Caco-2 (cell line): ENCODE results near the gene VSTM2L. TPM values are rescaled to one million over a fixed set of nuclear protein-coding genes. Genes with fewer than 3 reads are reported as not detected.

ENCODE experiments used
- BruUV-seq: library from RNA; stranded (reverse); fragments of 400-500 nt; replicated peaks from 2 replicates; lab custom pipeline; 2021; lab: Mats Ljungman, UMichigan
- CTCF ChIA-PET: fragments of 300-600 bp; sonication (Branson Sonifier 250); formaldehyde crosslinking; loops from one replicate; lab custom pipeline; 2022; ENCODE audit warnings: antibody characterized with exemption; lab: Charles Lee
- POLR2A ChIA-PET: fragments of 300-600 bp; sonication (Branson Sonifier 250); formaldehyde crosslinking; loops from one replicate; lab custom pipeline; 2022; ENCODE audit warnings: antibody characterized with exemption; lab: Charles Lee
- DNase-seq, 2 experiments: peaks; one replicate each; pipeline versions ENCODE4 v3.0.0 to v3.0.0-alpha.2; 2020 to 2022
- H3K27me3 ChIP-seq: replicated peaks from 2 replicates; pipeline ENCODE4 v1.6.0; 2011; ENCODE audit warnings: low read length; ENCODE audit not compliant: control insufficient read depth, insufficient read depth
- H3K36me3 ChIP-seq: 2 replicates; pipeline ENCODE4 v1.5.1; 2011; ENCODE audit warnings: low read length; ENCODE audit not compliant: control insufficient read depth, insufficient read depth
- H3K4me1 ChIP-seq: fragments of 250-450 bp; sonication (Bioruptor Pico); 2 replicates; pipeline ENCODE4 v1.5.1; 2020; ENCODE audit warnings: mild to moderate bottlenecking
- H3K4me3 ChIP-seq: 2 replicates; pipeline ENCODE4 v1.5.1; 2011; ENCODE audit warnings: low read depth, mild to moderate bottlenecking, control low read depth, low read length
- H3K9me3 ChIP-seq: fragments of 250-450 bp; sonication (Bioruptor Pico); 2 replicates; pipeline ENCODE4 v1.5.1; 2020; ENCODE audit warnings: mild to moderate bottlenecking, moderate library complexity
- H3K27ac Mint-ChIP-seq: one replicate; pipeline ENCODE4 v1.8.0; 2022; ENCODE audit warnings: mixed read lengths; ENCODE audit not compliant: unreplicated experiment
- H3K27me3 Mint-ChIP-seq: one replicate; pipeline ENCODE4 v1.8.0; 2022; ENCODE audit warnings: mixed read lengths; ENCODE audit not compliant: insufficient read depth, unreplicated experiment
- H3K36me3 Mint-ChIP-seq: one replicate; pipeline ENCODE4 v1.8.0; 2022; ENCODE audit warnings: mild to moderate bottlenecking, mixed read lengths; ENCODE audit not compliant: insufficient read depth, unreplicated experiment
- H3K4me1 Mint-ChIP-seq: one replicate; pipeline ENCODE4 v1.8.0; 2022; ENCODE audit warnings: low read depth, mixed read lengths; ENCODE audit not compliant: unreplicated experiment
- H3K4me3 Mint-ChIP-seq: one replicate; pipeline ENCODE4 v1.8.0; 2022; ENCODE audit warnings: mild to moderate bottlenecking, moderate library complexity, mixed read lengths; ENCODE audit not compliant: unreplicated experiment
- H3K9me3 Mint-ChIP-seq: one replicate; pipeline ENCODE4 v1.8.0; 2022; ENCODE audit warnings: mixed read lengths; ENCODE audit not compliant: unreplicated experiment
- intact Hi-C: fragments of 100-400 bp; cut with micrococcal nuclease; formaldehyde crosslinking; loops from one replicate; pipeline ENCODE4 v1.10.0; 2022; ENCODE audit not compliant: unreplicated experiment
- total RNA-seq: library from RNA; stranded (reverse); gene quantifications from 2 replicates; pipeline ENCODE4 v1.2.3, GENCODE V29; 2022
- TF ChIP-seq, protein P1 (sequence below), 2 experiments: fragments of 200-600 bp in 1 of 2; IDR thresholded peaks; 1 replicate in 1 of 2; 2 replicates in 1 of 2; pipeline versions ENCODE4 v1.5.1 to v1.8.0; 2011 to 2022; ENCODE audit warnings: antibody characterized with exemption in 1 of 2, control low read depth in 1 of 2, inconsistent platforms in 1 of 2, low read depth in 1 of 2, low read length in 1 of 2, mild to moderate bottlenecking in 1 of 2, moderate library complexity in 1 of 2; ENCODE audit not compliant: insufficient read depth in 1 of 2, severe bottlenecking in 1 of 2, unreplicated experiment in 1 of 2

Gene VSTM2L
- total RNA-seq, 1 experiment from 2014 or later, result not detected

DNA sequence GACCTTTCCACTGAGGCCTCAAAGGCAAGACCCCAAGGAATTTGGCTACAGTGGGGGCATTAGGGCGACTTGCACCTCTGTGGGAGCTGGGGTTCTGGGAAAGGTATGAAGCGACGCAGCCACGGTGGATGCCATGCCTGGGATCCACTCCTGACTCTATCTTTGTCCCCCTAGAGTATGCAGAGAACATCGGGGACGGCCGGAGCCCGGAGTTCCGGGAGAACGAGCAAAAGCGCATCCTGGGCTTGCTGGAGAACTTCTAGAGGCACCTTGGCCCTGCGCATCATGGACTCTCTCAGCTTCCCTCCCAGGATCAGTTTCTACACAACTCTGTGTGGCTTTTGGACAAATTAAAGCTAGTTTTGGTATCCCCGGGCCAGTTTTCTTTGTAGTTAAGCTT, 31.2 kb upstream of the VSTM2L start:
- H3K4me3 ChIP-seq, result no peak overlapping the region
- peaks cover 7% of the 10 kb centered on the region; the same call in 1 of the 2 replicates for H3K36me3 ChIP-seq
- no peak overlapping the region for H3K27ac Mint-ChIP-seq
- H3K4me1 ChIP-seq, result no peaks in the 10 kb centered on the region
- ChIA-PET POLR2A (no interaction called here), CTCF (no interaction called here)
- no peaks in the 10 kb centered on the region for H3K9me3 ChIP-seq
- no peaks in the 10 kb centered on the region for H3K9me3 Mint-ChIP-seq
- no peak for DNase-seq
- H3K27me3 Mint-ChIP-seq, result no peaks in the 10 kb centered on the region
- TF ChIP-seq, protein P1, sequence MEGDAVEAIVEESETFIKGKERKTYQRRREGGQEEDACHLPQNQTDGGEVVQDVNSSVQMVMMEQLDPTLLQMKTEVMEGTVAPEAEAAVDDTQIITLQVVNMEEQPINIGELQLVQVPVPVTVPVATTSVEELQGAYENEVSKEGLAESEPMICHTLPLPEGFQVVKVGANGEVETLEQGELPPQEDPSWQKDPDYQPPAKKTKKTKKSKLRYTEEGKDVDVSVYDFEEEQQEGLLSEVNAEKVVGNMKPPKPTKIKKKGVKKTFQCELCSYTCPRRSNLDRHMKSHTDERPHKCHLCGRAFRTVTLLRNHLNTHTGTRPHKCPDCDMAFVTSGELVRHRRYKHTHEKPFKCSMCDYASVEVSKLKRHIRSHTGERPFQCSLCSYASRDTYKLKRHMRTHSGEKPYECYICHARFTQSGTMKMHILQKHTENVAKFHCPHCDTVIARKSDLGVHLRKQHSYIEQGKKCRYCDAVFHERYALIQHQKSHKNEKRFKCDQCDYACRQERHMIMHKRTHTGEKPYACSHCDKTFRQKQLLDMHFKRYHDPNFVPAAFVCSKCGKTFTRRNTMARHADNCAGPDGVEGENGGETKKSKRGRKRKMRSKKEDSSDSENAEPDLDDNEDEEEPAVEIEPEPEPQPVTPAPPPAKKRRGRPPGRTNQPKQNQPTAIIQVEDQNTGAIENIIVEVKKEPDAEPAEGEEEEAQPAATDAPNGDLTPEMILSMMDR (IDR thresholded peaks at IDR 0.05; ENCODE audit: insufficient read depth in 1 of 2, low read depth in 1 of 2, low read length in 1 of 2, severe bottlenecking in 1 of 2, unreplicated experiment in 1 of 2), result no peak
- BruUV-seq, result no TSS peak
- intact Hi-C loops, result no loop called here
- H3K4me1 Mint-ChIP-seq, result no peaks in the 10 kb centered on the region
- H3K27me3 ChIP-seq, result no peaks in the 10 kb centered on the region
- peaks cover 15% of the 10 kb centered on the region for H3K36me3 Mint-ChIP-seq
- H3K4me3 Mint-ChIP-seq, result no peak overlapping the region

DNA sequence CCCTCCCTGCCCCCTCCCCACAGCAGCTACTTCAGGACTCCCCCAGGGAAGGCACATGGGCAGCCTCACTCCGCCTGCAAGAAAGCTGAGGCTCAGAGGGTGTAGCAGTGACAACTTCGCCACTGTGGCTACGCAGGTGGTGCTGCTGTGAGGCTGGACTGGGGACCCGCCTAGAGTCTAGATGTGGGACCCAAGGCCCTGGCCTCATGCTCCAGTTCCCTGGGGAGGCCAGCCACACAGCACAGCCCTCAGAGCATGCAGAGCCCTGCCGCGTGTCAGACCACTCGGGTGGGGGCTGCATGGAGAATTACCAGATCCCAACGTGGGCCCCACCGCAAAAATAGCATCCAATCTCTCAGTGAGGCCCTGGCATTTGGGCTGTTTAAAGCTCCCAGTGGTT, 30.8 kb upstream of the VSTM2L start:
- CTCF ChIA-PET, result no interaction called here
- intact Hi-C loops, result no loop called here
- H3K4me3 Mint-ChIP-seq, result no peak overlapping the region

DNA sequence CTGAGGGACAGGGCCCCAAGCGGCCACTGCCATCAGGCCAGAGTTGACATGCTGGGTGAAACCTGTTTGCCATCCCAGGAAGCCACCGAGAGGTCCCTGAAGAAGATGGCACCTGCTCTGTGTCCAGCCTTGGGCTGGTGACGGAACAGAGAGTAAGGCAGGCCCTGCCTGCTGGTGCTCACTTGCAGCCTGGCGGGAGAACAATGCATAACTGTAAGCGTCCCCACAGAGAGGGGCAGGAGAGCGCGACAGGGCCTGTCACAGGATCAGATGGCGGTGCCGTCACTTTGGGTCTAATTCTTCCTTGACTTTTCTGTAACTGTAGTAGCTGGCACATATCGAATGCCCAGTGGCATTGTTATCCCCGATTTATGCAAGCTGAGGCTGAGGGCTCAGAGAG, 29.0 kb upstream of the VSTM2L start:
- Mint-ChIP-seq H3K4me3 (no peak overlapping the region), H3K36me3 (peaks cover 15% of the 10 kb centered on the region), H3K27me3 (no peaks in the 10 kb centered on the region), H3K9me3 (no peaks in the 10 kb centered on the region), H3K4me1 (no peaks in the 10 kb centered on the region), H3K27ac (no peak overlapping the region)
- CTCF ChIA-PET, result no interaction called here
- TF ChIP-seq, protein P1 (IDR thresholded peaks at IDR 0.05; ENCODE audit: insufficient read depth in 1 of 2, low read depth in 1 of 2, low read length in 1 of 2, severe bottlenecking in 1 of 2, unreplicated experiment in 1 of 2), result no peak
- POLR2A ChIA-PET, result no interaction called here
- BruUV-seq, result no TSS peak
- peaks cover 7% of the 10 kb centered on the region; the same call in 1 of the 2 replicates for H3K36me3 ChIP-seq
- no peaks in the 10 kb centered on the region for H3K4me1 ChIP-seq
- no peaks in the 10 kb centered on the region for H3K27me3 ChIP-seq
- no peak for DNase-seq
- H3K9me3 ChIP-seq, result no peaks in the 10 kb centered on the region
- intact Hi-C loops, result no loop called here
- no peak overlapping the region for H3K4me3 ChIP-seq

More for the DNA sequence above, 30.8 kb upstream of the VSTM2L start:
- TF ChIP-seq, protein P1 (IDR thresholded peaks at IDR 0.05; ENCODE audit: insufficient read depth in 1 of 2, low read depth in 1 of 2, low read length in 1 of 2, severe bottlenecking in 1 of 2, unreplicated experiment in 1 of 2), result no peak
- BruUV-seq, result no TSS peak
- Mint-ChIP-seq H3K27me3 (no peaks in the 10 kb centered on the region), H3K9me3 (no peaks in the 10 kb centered on the region), H3K27ac (no peak overlapping the region), H3K4me1 (no peaks in the 10 kb centered on the region), H3K36me3 (peaks cover 15% of the 10 kb centered on the region)
- H3K4me1 ChIP-seq, result no peaks in the 10 kb centered on the region
- no peak overlapping the region for H3K4me3 ChIP-seq
- POLR2A ChIA-PET, result no interaction called here
- no peak for DNase-seq
- no peaks in the 10 kb centered on the region for H3K9me3 ChIP-seq
- H3K36me3 ChIP-seq, result peaks cover 7% of the 10 kb centered on the region; the same call in 1 of the 2 replicates
- no peaks in the 10 kb centered on the region for H3K27me3 ChIP-seq
